DMS153 treated with DMSO at 0.1 percent for 48 hours (cell line): ENCODE data around the gene POLDIP2.

Source experiments
- DNase-seq: peaks from one replicate; lab custom pipeline; 2025; ENCODE audit not compliant: unreplicated experiment; lab: John Stamatoyannopoulos, UW

Gene POLDIP2

DNA sequence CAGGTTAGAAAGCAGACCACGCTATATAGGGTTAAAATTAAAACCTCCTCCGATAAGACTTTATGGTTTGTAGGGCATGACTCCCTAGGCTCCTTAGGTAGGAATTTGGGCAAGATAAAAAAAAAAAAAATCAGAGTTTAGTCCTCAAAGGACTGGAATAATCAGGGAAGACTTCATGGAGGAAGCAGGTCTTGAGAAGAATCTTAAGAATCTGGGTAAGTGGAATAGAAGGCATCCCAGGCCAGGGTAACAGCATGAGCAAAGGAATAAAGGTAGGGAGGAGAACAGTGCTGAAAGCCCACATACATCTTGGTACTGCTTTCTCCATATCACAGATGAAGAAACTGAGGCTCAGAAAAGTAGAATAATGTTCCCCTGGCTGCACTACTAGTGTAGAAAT, 33.2 kb upstream of the POLDIP2 start:
- DNase-seq = no peak

DNA sequence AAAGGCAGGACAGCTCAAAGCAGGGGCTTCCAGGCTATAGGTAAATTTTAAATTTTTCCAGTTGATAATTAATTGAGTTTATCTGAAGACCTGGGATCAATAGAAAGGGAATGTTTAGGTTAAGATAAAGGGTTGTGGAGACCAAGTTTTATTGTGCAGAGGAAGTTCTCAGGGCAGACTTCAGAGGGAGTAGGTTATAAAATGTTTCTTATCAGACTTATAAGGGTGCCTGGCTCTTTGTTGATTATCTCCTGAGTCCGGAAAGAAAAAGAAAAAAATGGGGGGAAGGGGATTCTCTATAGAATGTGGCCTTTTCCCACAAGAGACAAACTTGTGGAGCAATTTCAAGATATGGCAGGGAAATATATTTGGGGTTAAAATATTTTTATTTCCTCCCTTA, 32.8 kb upstream of the POLDIP2 start:
- DNase-seq = no peak

DNA sequence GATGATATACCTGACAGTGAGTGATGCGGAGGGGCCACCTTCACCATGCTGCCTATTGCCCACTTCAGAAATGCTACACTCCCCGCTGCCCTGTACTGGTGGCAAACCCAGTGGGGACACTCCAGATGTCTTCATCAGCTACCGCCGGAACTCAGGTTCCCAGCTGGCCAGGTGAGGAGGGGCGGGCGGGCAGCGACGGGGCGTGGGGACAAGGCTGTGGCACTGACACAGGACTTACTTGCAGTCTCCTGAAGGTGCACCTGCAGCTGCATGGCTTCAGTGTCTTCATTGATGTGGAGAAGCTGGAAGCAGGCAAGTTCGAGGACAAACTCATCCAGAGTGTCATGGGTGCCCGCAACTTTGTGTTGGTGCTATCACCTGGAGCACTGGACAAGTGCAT, 30.8 kb upstream of the POLDIP2 start:
- DNase-seq = no peak

DNA sequence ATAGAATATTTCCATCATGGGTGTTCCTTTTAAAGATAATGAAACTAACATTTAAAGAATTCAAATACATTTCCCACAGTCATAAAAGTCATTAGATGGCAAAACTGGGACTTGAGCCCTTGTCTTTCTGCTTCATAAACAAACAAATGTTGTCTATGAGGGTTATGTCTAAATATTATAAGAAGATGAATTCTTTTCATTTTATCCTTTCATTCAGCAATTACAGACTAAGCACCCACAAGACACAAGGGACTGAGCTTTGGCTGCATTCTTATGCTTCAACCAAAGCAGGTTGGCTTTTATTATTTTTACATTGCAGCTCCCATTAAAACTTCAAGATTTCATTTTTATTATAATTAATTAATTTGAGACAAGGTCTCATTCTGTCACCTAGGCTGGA, 29.1 kb upstream of the POLDIP2 start:
- DNase-seq = no peak

DNA sequence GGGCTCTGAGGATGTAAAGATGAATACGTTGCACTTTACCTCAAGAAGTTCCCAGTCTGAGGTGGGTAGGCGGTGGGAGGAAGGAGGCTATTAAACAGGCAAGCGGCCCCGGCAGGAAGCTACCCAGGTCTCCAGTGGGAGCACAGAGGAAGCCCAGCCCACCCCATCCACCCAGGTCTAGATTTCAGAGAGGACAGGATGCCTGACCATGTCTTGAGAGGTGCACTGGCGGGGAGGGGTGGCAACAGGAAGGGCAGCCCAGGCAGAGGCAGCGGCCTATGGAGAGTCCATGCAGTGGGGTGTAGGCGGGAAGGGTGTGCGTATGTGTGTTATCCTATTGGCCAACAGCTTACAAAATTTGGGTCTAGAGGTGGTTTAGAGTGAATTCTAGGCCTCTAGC, 28.1 kb upstream of the POLDIP2 start:
- no peak for DNase-seq

DNA sequence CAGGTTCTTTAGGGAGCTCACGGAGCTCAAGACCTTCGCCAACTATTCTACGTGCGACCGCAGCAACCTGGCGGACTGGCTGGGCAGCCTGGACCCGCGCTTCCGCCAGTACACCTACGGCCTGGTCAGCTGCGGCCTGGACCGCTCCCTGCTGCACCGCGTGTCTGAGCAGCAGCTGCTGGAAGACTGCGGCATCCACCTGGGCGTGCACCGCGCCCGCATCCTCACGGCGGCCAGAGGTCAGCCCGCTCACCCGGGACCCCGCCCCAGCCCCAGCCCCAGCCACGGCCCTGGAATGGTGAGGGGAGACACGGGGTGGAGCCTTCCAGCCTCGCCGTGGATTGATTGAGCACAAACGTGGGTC, 27.7 kb upstream of the POLDIP2 start:
- no peak for DNase-seq

DNA sequence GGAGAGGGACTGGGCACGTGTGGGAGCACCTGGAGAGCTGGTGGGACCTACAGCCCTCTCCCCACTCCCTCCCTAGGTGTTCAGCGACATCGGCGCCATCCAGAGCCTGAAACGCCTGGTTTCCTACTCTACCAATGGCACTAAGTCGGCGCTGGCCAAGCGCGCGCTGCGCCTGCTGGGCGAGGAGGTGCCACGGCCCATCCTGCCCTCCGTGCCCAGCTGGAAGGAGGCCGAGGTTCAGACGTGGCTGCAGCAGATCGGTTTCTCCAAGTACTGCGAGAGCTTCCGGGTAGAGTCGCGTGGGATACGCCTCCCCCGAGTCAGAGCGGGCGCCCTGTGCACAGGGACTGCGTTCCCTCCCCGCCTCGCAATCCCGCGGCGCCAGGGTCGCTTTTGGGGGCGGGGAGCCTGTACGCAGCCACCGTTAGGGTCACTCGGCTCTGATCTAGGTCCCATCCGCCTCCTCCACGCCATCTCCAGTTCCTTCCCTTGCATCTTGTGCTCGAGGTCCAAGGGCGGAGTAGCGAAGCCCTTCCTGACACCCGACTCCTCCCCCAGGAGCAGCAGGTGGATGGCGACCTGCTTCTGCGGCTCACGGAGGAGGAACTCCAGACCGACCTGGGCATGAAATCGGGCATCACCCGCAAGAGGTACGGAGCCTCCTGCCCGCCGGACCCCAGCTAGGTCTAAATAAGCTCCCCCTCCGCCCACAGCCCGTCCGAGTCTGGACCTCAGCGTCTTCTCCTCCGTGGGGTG, 27.1 kb upstream of the POLDIP2 start:
- peak; percentile 90 for DNase-seq

DNA sequence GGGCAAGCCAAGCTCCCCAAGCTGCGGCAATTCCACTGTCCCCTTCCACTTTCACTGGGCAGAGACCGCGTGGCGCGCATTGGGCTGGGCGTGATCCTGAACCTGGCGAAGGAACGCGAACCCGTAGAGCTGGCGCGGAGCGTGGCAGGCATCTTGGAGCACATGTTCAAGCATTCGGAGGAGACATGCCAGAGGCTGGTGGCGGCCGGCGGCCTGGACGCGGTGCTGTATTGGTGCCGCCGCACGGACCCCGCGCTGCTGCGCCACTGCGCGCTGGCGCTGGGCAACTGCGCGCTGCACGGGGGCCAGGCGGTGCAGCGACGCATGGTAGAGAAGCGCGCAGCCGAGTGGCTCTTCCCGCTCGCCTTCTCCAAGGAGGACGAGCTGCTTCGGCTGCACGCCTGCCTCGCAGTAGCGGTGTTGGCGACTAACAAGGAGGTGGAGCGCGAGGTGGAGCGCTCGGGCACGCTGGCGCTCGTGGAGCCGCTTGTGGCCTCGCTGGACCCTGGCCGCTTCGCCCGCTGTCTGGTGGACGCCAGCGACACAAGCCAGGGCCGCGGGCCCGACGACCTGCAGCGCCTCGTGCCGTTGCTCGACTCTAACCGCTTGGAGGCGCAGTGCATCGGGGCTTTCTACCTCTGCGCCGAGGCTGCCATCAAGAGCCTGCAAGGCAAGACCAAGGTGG, 24.0 kb upstream of the POLDIP2 start:
- DNase-seq = no peak

DNA sequence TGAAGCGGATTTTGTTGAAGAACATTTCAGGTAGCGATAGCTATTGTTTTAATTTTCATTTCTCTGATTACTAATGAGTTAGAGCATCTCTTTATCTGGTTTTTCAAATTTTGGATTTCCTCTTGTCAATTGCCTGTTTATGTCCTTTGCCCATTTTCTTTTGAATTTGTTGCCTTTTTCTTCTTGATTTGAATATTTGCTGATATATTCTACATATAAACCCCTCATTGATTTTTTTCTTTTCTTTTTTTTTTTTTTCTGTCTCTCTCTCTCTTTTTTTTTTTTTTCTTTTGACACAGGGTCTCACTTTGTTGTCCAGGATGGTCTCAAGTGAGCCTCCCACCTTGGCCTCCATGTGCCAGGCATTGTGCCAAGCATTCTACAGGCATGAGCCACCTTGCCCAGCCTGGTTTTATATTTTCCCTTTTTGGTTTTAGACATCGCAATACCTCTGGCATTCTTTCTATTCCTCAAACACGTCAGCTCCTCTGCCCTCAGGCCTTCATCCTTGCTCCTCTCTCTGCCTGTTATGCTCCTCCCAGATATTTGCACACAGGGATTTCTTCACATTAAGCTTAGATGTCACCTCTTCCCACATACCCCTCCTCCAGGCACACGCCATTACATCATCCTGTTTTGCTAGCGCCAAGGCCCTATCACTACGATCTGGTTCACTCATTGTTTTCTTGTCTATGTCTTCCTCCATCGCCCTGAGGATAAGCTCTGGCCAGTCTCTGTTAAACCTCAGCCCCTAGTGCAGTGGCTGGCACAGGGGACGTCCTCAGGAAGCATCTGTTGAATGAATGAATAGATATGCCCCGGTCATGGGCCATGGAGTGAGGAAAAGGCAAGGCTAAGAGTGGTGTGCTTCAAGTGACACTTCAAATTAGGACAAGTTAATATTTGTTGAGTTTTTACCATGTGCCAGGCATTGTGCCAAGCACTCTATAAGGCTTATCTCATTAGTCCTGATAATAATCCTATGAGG, 22.8 kb upstream of the POLDIP2 start:
- DNase-seq = no peak

DNA sequence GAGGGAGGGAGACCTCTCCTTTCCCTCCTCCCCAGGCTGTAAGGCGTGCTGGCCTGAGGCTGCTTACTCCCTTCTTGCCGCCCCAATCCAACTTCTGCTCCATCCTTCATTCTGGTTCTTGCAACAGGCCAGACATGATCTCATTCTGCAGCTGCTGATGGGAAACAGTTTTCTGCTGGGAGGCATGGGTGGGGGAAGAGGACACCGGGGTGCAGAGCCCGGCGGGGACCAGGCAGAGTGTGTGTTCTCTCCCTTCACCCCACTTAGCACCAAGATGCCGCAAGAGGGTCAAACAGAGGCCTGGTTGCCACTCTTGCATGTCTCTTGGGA, 15.6 kb upstream of the POLDIP2 start:
- DNase-seq = no peak

DNA sequence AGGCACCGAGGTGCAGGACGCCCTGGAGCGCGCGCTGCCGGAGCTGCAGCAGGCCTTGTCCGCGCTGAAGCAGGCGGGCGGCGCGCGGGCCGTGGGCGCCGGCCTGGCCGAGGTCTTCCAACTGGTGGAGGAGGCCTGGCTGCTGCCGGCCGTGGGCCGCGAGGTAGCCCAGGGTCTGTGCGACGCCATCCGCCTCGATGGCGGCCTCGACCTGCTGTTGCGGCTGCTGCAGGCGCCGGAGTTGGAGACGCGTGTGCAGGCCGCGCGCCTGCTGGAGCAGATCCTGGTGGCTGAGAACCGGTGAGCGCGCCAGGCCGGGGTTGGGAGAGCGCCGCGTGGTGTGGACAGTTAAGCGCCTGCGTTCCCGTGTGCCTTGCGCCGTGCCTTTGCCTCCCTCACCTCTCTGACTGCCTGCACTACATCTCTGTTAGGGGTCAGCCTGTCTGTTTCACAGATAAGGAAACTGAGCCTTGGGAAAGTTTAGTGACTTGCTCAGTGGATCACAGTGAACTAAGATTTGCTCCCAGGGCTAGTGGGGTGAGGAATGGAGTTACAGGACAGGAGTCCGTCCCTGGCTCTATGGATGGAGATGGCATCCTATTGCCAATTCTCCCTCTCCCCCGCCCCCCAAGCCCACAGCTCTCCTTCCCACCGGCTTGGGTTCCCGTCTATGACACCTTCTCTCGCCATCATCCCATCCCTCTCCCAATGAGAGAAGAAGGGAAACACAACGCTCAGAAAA, 15.0 kb upstream of the POLDIP2 start:
- DNase-seq = no peak

DNA sequence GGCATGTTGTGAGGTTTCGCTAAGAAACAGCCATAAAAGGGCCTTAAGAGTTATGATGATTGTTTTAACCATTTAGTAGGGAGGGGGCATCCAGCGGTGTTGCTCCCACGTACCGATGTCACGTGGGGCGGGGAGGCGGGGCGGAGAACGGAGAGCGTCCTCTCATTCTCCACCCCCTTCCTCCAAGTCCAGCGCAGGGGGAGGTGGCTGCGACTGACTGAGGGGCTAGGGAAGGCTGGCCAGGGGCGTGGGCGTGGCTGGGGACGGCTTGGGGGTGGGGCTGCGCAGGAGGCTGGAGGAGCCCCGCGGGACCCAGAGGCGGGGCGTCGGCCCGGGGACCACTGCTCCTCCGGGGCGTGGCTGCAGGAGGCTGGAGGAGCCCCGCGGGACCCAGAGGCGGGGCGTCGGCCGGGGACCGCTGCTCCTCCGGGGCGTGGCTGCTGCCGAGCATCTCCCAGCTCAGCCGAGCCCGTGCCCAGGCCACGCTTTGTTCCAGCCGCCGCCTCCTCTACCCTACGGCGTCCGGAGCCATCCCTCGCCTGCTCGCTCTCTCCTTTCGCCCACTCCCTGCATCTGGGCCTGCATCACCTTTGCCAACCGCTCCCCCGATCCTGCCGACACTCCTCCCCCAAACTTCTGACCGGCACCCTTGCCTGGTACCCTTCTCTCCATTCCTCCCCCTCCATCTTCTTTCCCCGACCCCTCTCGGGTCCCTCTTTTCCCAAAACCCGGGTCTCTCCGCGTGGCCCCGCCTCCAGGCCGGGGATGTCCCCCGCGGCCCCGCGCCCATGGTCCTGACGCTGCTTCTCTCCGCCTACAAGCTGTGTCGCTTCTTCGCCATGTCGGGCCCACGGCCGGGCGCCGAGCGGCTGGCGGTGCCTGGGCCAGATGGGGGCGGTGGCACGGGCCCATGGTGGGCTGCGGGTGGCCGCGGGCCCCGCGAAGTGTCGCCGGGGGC, 14.2 kb upstream of the POLDIP2 start, which contains the start of gene SARM1:
SARM1 (plus strand) TSS at position 450 of the 958 bp plus-strand sequence; CDS start at position 789, 339 bp downstream.
- DNase-seq = peak; percentile 78

DNA sequence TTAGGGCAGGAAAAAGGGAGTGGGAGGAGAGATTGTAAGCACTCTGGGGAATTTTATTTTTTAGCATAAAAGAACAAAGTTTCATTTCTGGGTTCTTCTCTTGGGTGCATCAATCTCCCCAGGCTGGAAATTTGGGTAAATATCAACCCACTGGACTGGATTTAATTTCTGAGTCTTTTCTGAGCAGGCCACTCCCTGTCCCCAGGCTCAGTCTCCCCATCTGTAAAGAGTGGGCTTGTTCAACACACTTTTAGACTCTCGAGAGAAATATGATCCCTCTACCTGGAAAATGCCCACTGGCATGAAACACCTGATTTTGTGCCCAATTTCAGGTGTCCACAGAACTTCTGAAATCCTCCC, 13.4 kb upstream of the POLDIP2 start:
- DNase-seq = no peak

DNA sequence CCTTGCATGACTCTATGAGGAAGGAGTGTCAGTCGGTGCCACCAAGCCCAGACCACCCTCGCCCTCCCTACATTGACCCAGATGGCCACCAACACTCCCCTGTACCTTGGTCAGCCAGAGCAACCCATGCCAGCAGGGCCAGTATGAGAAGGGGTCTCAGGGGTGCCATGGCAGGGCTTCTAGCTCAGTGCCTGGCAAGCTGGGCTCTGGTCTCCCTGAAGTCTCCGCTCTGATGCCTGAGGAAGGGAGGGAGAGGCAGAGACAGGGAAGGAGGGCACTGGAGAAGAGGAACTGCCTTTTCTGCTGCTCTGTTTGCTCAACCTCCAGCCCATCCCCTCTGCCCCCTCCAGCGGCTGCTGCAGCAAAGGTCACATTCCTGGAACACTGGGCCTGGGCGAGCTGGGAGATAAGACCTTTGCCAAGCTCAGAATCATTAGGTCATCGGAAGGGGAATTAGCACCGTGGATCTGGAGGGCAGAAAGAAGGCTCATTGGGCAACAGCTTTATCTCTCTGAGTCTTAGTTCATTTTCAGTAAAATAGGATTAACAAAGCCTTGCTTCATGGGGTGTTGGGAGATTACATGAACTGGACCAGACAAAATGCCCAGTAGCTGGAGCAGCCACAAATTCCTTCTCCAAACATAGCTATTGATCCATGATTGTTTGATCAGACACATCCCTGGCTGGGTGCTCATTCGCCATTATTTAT, 12.9 kb upstream of the POLDIP2 start, which contains the start of gene VTN:
VTN (minus strand) TSS at position 273 of the 709 bp plus-strand sequence; CDS start at position 169, 104 bp downstream.
- DNase-seq = no peak

DNA sequence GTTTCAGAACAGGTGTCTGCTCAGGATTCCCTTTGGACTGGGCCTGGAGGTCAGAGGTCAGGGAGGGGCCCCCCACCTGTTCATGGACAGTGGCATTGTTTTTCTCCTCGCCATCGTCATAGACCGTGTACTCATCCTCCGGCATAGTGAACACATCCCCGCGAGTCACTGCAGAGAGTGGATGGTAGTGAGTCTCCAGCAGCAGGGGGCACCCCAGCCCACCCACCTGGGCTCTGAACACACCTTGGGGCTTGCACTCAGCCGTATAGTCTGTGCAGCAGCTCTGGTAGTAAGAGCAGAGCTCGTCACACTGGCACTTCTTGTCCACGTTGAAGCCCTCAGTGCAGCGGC, 12.3 kb upstream of the POLDIP2 start:
- no peak for DNase-seq

DNA sequence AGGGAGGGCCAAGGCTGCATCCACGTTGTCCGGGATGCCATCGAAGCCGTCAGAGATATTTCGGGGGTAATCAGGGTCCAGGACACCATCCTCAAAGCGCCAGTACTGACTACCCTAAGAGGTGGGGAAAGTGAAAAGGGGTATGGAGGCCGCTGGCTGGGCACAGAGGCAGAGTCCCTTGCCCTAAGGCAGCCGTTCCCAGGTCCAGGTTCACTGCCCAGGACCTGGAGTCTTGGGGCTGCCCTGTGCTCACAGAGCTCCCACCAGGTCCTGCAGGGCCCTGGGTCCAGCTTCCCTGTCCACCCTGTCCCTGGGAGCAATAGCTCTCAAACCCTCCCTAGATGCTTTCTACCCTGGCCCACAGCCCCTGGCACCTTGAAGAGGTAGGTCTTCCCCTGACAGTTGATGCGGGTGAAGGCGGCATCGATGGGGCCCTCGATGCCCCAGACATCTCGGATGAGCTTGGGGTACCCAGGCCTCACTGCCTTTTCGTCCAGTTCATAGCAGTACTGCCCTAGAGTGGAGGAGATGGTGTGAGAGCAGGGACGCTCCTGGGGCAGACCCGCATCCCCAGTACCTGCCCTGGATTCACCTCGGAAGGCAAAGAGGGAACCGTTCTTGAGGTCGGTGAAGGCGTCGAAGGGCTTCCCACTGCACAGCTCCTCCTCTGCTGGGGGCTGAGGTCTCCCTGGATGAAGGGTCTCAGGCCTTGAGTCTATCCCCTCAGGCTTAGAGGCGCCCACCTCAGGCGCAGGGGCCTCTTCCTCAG, 11.8 kb upstream of the POLDIP2 start:
- DNase-seq = no peak

DNA sequence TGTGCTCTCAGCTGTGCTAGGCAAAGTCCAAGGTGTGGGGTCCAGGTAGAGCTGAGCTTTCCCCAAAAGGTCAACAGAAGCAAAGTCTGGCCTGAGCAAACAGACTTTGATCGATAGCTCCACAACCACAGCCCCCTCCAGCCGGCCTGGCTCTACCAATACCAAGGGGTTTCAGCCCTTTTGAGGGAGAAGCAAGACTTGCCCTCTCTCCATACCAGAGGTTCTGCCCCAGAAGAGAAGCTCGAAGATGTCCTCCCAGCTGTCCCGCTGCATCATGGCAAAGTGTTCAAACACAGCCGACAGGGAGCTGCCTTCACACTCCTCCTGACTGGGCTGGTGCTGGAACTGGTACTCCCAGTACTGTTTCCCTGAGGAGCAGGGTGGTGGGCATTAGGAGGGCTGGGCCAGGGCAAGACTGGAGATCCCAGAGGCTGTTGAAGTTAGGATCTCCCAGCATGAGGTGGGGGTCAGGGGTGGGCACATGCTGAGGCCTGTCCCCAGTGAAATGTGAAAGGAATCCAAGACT, 11.0 kb upstream of the POLDIP2 start:
- no peak for DNase-seq

DNA sequence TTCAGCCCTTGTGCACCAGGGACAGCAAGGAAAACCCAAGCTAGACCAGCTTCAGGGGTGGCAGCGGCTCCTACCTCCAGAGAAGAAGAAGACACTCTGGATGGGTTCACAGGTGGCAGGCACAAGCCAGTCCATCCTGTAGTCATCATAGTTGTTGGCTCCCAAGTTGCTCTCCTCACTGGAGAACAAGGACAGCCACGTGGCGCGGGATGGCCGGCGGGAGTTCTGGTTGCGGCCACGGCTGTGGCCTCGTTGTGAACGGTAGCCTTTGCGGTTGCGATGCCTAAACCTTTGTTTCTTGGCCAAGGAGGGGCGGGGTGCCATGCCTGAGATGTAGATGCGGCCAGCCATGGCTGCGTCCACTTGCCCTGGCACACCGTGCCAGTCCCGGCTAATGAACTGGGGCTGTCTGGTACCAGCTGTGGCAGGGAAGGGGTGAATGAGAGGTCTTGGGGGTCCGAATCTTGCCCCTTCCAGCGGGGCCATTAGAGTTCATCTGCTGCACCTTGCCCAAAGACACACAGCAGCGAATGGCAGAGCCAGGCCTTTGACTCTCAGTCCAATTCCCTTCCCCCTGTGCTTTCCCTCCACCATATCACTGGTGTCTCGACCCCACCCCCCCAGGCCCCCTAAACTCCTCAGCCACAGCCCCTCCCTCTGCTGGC, 10.4 kb upstream of the POLDIP2 start:
- DNase-seq = no peak
